SIG-M5 treated with dmso at 0.1 percent for 504 hours (cell line): ENCODE measurements around the gene AFG1L.
"Not testable (repeated sequence)": the region's sequence is repeated elsewhere in the genome, so short reads cannot be mapped to it uniquely, and the experiment has no call there.

Source experiments
- DNase-seq: peaks from one replicate; lab custom pipeline; 2025; ENCODE audit not compliant: unreplicated experiment; lab: John Stamatoyannopoulos, UW

AFG1L gene

DNA sequence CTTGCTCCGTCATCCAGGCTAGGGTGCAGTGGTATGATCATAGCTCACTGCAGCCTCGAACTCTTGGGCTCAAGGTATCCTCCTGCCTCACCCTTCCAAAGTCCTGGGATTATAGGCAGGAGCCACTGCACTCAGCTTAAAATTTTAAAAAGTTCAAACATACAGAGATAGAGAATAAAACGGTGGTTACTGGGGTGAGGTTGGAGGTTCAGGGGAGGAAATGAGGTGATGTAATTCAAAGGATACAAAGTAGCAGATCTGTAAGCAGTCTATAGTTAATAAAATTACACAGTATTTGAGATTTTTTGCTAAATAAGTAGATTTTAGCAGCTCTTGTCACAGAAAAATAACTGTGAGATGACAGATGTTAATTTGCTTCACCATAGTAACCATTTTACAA lies 7.5 kb upstream of the AFG1L start:
- DNase-seq: no peak

DNA sequence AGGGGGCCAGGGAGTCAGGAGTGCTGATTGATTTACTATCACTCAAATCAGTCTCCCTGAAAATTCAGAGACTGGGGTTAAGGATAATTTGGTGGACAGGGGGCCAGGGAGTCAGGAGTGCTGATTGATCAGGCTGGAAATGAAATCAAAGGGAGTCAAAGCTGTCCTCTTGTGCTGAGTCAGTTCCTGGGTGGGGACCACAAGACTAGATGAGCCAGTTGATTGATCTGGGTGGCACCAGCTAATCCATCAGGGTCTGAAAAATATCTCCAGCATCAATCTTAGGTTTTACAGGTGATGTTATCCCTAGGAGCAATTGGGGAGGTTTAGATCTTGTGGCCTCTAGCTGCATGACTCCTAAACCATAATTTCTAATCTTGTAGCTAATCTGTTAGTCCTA lies 6.1 kb upstream of the AFG1L start:
- no peak for DNase-seq

DNA sequence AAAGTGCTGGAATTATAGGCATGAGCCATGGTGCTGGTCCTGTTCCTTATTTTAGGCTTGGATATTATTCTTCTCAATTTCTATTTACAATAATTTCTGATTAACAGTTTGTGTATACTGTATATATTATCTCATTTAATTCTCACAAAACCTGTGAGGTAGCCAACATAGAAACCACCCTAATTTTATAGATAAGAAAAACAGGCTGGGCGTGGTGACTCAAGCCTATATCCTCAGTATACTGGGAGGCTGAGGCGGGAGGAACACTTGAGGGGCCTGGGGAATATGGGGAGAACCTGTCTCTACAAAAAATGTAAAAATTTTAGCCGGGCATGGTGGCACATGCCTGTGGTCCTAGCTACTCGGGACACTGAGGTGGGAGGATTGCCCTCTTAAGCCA lies 3.8 kb upstream of the AFG1L start:
- DNase-seq: no peak

GRCh38 chr6:108292561-108292960 lies 2.3 kb upstream of the AFG1L start:
- DNase-seq: not testable (repeated sequence)

- no peak for DNase-seq
These were observed 1.1 kb upstream of the AFG1L start for GRCh38 chr6:108293527-108294296.

DNA sequence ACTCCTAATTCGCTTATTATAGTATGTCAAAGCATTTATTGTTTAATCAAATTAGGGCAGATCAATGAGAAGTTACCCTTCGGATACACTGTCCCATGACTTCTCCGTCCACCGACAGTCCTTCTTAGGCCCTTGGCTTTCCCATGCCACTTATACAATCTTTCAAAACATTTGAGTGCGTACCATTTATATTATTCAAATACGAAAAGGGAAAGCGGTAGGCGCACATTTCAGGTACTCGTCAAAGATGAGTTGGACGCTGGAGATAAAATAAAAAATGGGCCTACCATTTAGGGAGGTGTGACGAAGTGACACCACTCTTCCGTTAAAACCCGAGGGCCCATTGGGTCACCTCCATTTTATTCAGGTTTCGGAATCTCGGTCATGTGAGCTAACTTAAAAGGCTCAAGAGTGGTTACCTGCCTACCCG lies 542 bp upstream of the AFG1L start:
- DNase-seq: no peak

- no peak for DNase-seq
These were observed 822 bp downstream of the AFG1L start for GRCh38 chr6:108295676-108296075.

DNA sequence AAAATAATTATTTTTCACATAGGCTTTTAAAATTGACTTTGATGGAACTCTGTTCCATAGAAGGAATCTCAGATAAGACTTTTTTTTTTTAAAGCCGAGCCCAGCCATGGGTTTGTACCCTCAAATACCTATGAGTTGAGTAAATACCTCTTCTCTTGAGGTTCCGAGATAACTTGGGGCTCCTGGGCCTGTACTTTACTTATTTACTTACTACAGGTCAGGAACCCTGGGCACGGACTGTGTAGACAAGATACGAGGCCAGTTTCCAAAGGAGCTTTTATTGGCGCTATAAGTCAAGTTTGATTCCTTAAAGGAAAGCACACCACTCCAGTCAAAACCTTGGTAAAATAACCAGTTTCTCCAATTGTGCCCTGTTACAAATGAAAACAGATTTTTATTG lies 7.5 kb downstream of the AFG1L start:
- no peak for DNase-seq

GRCh38 chr6:108304646-108305045 lies 9.8 kb downstream of the AFG1L start:
- DNase-seq: no peak

GRCh38 chr6:108308641-108309040 lies 13.8 kb downstream of the AFG1L start:
- not testable (repeated sequence) for DNase-seq

GRCh38 chr6:108309844-108310243 lies 15.0 kb downstream of the AFG1L start:
- no peak for DNase-seq

DNA sequence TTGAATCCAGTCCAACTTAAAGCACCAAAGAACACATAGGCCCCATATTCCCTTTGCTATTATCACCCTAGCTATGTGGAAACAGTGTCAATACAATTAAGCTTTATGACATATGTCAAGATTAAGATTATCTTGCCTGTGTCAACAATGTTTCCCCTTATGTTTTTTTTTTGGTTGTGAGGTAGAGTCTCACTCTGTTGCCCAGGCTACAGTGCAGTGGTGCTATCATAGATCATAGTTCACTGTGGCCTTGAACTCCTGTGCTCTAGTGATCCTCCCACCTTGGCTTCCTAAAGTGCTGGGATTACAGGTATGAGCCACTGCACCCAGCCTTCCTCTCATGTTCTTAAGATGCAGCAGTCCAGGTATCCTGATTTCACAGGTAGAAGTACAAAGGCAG lies 17.8 kb downstream of the AFG1L start:
- no peak for DNase-seq

GRCh38 chr6:108321253-108321747 lies 26.4 kb downstream of the AFG1L start:
- DNase-seq: no peak

DNA sequence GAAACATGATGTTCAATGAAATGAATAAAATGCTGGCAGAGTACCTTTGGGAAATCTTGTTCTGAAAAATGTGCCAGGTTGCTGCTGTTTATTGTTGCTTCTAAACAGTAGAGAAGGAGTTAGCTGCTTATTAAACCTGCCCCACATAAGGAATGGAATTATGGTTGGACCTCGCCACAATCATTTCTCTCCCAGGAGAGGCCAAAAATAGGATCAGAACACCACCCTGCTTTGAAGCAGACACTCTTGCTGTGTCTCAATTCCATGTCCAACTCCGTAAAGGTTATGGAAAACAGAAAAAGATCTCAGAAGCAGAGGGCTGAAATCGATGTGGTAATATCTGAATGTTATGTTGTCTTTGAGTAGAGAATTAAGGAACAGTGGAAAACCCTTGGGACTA lies 27.9 kb downstream of the AFG1L start:
- DNase-seq: no peak

DNA sequence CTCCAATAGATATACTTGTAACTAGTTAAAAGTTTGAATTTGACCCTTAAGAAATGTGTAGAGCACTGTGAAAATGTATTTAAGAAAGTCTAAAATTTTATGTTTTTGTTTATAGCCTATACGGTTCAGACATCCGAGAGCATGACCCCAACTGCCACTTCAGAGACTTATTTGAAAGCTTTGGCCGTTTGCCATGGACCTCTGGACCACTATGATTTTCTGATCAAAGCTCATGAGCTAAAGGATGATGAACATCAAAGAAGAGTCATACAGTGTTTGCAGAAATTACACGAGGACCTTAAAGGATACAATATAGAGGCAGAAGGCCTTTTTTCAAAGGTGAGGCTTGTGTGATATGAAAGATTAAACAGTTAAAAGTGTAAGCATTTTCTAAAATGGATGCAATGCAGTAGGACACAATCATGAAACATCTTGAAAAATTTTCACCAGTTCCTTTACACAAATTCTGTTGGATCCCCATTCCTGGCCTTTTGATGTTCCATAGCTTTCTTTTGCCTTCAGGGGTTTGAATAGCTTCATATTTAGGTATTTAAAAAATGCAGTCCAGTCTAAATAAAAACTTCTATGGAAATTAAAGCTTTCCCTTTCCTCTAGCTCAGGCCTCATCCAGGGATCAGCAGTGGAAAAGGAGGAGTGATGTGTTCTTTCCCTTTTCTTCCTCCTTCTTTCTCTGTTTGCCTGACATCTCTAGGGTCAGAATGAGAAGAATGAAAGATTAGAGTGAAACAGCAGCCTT lies 29.0 kb downstream of the AFG1L start:
- DNase-seq: no peak

- DNase-seq: not testable (repeated sequence)
These were observed 35.4 kb downstream of the AFG1L start for GRCh38 chr6:108330221-108330785.

DNA sequence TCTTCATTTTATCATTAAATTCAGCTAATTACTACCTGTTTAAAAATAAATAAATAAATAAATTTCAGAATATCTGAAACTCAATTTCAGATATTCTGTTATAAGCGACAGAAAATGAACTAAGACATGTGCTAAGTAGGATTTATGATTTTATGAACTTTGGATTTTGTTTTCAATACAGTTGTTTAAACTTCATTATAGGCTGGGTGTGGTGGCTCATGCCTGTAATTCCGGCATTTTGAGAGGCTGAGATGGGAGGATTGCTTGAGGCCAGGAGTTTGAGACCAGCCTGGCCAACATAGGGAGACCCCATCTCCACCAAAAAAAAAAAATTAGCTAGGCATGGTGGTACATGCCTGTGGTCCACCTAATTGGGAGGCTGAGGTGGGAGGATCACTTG lies 36.0 kb downstream of the AFG1L start:
- DNase-seq: no peak

DNA sequence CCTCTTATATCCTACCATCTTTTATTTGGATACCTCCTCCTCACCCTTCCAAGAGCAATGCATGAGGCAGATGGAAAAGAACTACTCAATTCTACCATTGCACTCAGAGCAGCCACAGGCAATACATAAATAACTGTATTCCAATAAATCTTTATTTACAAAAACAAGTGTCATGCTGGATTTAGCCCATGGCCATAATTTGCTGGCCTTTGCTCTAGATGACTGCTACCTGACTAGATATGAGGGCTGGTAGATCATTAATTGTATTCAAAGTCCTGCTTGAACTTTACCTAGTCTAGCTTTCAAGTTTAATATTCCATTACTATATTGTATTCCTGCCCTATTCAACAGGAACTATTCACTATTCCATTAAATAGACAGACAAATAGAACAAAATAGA lies 37.1 kb downstream of the AFG1L start:
- no peak for DNase-seq

DNA sequence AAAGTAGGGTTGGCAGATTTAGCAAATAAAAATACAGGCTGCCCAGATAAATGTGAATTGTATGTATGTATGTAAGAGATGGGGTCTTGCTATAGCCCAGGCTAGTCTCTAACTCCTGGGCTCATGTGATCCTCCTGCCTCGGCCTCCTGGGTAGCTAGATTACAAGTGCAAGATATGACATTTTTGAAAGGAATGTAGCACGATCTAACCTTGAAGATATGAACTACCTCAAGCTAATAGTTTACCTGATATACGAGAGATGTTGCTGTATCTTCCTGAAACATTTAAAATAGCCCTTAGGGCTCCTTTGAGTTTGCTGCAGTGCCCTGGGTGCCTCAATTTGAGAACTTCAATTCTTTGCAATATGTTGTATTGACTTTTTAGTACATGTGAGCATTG lies 42.1 kb downstream of the AFG1L start:
- DNase-seq: no peak

DNA sequence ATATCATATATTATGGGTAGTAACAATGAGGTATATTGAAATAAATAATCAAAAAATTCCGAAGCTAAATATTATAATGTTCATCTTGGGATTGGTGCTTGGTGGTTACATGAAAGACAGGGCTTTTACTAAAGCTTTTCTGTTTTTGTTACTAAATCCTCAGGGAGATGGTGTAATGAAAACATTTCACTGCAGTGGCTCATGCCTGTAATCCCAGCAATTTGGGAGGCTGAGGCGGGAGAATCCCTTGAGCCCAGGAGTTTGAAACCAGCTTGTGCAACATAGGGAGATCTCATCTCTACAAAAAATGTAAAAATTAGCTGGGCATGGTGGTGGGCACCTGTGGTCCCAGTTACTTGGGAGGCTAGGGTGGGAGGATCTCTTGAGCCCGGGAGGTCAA lies 42.9 kb downstream of the AFG1L start:
- no peak for DNase-seq

- DNase-seq: no peak
These were observed 46.5 kb downstream of the AFG1L start for GRCh38 chr6:108341372-108341771.

DNA sequence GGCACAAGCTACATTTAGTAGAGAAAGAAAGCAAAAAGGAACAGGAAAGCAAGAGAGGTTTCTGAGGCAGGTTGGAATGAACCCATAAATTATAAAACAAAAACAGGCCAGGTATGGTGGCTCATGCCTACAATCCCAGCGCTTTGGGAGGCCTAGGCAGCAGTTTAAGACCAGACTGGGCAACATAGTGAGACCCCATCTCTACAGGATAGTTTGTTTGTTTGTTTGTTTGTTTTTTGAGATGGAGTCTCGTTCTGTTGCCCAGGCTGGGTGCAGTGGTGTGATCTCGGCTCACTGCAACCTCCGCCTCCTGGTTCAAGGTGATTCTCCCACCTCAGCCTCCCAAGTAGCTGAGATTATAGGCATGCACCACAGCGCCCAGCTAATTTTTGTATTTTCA lies 49.0 kb downstream of the AFG1L start:
- DNase-seq: no peak
